ENCODE data around the gene CENPO. TPM values are rescaled to one million over a fixed set of nuclear protein-coding genes. Genes with fewer than 3 reads are reported as not detected.

The CENPO gene
- total RNA-seq, 1 experiment from 2014 or later, result 39.3 TPM

- intact Hi-C loops (cut with micrococcal nuclease; ENCODE audit: unreplicated experiment), result no loop called here
- H3K4me1 ChIP-seq (ENCODE audit: control insufficient read depth, insufficient read depth, low read length), result no peaks in the 10 kb centered on the region
- no TSS peak for BruUV-seq (replicated peaks)
- CTCF ChIA-PET, result no interaction called here
- no peak for ATAC-seq
- no peak overlapping the region for H3K27ac ChIP-seq (ENCODE audit: low read length)
- POLR2A ChIA-PET, result no interaction called here
- no peaks in the 10 kb centered on the region for H3K36me3 ChIP-seq (ENCODE audit: control insufficient read depth, insufficient read depth, low read length)
- in situ Hi-C loops (cut with HindIII; ENCODE audit: low pct_unique_long_range_greater_than_20kb, low sequenced_read_pairs), result no loop called here
- no peak overlapping the region for H3K4me3 ChIP-seq (ENCODE audit: low read depth in 2 of 2, low read length in 2 of 2)
- no peaks in the 10 kb centered on the region for H3K9me3 ChIP-seq (ENCODE audit: control insufficient read depth, insufficient read depth, low read depth, low read length)
- TF ChIP-seq POLR2AphosphoS5 (IDR thresholded peaks at IDR 0.05; ENCODE audit: low read depth, low read length) (no peak), SIN3A (IDR thresholded peaks at IDR 0.05; ENCODE audit: borderline replicate concordance, insufficient read depth, low read depth, low read length) (no peak), REST (IDR thresholded peaks at IDR 0.05; ENCODE audit: insufficient read depth in 1 of 2, low read depth in 2 of 2, low read length in 1 of 2) (no peak), TCF7L2 (IDR thresholded peaks at IDR 0.05; ENCODE audit: low read depth, low read length) (no peak), CTCF (IDR thresholded peaks at IDR 0.05) (no peak)
- DNase-seq (ENCODE audit: low read depth, low spot score), result no peak
- H3K27me3 ChIP-seq (ENCODE audit: control insufficient read depth, insufficient read depth, low read length), result no peaks in the 10 kb centered on the region
These were observed 46.5 kb downstream of the CENPO start for GRCh38 chr2:24839729-24840128.

- POLR2A ChIA-PET, result no interaction called here
- DNase-seq (ENCODE audit: low read depth, low spot score) (no peak), ATAC-seq (no peak)
- Histone ChIP-seq H3K27me3 (ENCODE audit: control insufficient read depth, insufficient read depth, low read length) (no peaks in the 10 kb centered on the region), H3K9me3 (ENCODE audit: control insufficient read depth, insufficient read depth, low read depth, low read length) (no peaks in the 10 kb centered on the region), H3K36me3 (ENCODE audit: control insufficient read depth, insufficient read depth, low read length) (no peaks in the 10 kb centered on the region), H3K4me3 (ENCODE audit: low read depth in 2 of 2, low read length in 2 of 2) (no peak overlapping the region), H3K27ac (ENCODE audit: low read length) (no peak overlapping the region), H3K4me1 (ENCODE audit: control insufficient read depth, insufficient read depth, low read length) (no peaks in the 10 kb centered on the region)
- intact Hi-C loops (cut with micrococcal nuclease; ENCODE audit: unreplicated experiment) (no loop called here), in situ Hi-C loops (cut with HindIII; ENCODE audit: low pct_unique_long_range_greater_than_20kb, low sequenced_read_pairs) (no loop called here)
- TF ChIP-seq REST (IDR thresholded peaks at IDR 0.05; ENCODE audit: insufficient read depth in 1 of 2, low read depth in 2 of 2, low read length in 1 of 2), result no peak
- TF ChIP-seq TCF7L2 (IDR thresholded peaks at IDR 0.05; ENCODE audit: low read depth, low read length), result no peak
- no peak for TF ChIP-seq SIN3A (IDR thresholded peaks at IDR 0.05; ENCODE audit: borderline replicate concordance, insufficient read depth, low read depth, low read length)
- no peak for TF ChIP-seq CTCF (IDR thresholded peaks at IDR 0.05)
- no peak for TF ChIP-seq POLR2AphosphoS5 (IDR thresholded peaks at IDR 0.05; ENCODE audit: low read depth, low read length)
- CTCF ChIA-PET, result no interaction called here
- BruUV-seq (replicated peaks), result no TSS peak
These were observed 47.1 kb downstream of the CENPO start for GRCh38 chr2:24840164-24840869.
